Measurements from ENCODE around the gene MYLK4.

The MYLK4 gene

GRCh38 chr6:2754393-2754792 lies 3.7 kb upstream of the MYLK4 start:
- no peak for DNase-seq

- no peak for DNase-seq
Measured at GRCh38 chr6:2753743-2754142, 3.0 kb upstream of the MYLK4 start.

DNA sequence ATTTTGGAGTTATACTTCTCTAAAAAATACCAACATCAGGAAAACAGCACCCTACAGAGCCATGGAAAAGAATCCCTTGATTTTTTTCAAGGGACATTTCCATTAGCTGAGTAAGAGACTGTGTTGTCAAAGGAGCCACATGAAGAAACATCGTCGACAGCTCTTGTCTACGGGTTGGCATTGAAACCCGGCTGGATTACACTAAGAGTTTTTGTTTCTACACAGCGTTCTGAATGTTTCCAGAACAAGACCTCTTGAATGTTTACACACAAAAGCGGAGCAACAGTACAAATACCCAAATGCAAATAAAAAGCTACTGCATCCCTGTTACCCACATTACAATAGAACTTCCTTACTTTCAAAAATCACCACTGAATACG lies 2.4 kb upstream of the MYLK4 start:
- DNase-seq = no peak

DNA sequence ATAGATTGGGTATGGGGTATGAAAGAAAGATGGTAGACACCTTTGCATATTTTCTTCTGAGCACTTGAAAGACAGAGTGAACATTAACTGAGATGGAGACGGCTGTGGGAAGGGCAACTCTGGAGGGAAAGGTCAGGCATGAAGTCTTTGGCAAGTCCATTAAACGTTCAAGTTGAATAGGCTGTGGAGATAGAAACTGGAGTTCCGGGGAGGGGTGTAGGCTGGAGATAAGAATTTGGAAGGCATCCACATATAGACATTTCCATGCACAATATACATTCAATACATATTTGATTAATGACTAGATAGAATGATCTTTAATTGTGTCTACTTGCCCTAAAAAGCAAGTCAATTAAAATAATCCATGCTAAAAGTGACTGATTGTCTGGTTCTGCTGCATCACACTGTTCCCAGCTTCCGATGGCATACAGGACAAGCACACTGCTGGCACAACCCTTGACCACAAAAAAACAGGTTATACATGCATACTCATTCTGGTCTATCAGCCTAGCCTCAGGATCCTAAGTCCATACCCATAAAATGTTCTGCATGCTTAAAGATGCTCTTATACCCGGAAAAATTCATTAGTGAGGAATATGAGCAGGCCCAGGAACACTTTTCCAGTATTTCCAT lies 1.9 kb upstream of the MYLK4 start:
- no peak for DNase-seq

DNA sequence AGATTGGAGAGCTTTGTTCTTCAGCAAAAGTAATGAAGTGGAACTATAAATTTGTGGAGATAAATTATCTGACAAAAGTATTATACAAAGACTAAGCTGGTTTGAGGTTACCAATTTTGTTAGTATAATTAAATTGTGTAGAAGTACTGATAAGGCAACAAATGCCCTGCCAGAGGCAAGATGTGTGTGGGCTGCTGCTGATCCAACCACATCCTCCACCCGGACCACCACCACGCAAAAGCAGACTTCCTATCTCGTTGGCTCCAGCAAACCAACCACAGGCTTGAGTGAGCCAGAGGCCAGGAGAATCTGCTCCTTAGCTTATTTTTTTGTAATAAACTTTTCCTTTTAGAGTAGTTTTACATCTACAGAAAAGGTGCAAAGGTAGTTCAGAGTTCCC lies 1.1 kb upstream of the MYLK4 start:
- DNase-seq = no peak

- peak; percentile 75 for DNase-seq
Measured at GRCh38 chr6:2749969-2750600, 637 bp downstream of the MYLK4 start.

DNA sequence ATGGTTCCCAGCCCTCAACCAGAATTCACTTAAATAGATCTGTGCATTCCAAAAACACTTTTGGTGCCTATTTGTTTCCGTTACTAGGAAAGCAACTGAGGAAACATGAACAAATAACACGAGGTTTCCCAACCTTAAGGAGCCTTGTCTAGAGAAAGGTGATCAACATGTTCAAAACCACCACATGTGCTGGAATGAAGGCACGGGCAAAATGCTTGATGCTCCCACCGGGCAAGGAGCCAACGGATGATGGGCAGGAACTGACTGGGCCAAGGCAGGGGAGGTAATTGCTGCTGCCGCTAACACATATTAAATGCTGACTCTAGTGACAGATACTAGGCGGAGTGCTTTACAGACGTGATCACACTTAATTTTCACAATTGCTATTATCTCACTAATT lies 2.5 kb downstream of the MYLK4 start:
- no peak for DNase-seq

DNA sequence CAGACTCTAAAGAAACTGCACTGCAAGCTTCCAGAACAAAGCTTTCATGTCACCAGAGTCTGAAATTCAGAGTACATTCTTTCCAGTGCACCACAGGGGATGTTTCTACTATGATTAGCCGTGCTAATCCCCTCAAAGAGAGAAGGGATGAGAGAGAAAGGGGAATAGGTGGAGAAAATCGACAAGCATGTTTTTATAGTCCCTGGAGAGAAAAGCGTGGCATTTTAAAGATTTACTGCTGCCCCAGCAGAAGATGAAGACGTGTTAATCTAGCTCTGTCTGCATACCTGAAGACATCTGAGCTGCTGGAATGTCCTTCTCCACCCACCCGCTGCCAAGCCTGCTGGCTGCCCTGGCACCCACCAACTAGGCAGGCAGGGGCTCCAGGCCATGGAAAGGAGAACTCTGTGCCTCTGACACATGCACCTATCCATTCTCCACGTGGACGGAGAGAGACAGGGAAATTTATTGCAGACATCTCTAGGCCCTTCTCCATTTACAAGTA lies 4.1 kb downstream of the MYLK4 start:
- DNase-seq = no peak

- no peak for DNase-seq
Measured at GRCh38 chr6:2745246-2745645, 5.5 kb downstream of the MYLK4 start.

- DNase-seq = no peak
Measured at GRCh38 chr6:2744778-2745177, 5.9 kb downstream of the MYLK4 start.

GRCh38 chr6:2744209-2744771 lies 6.4 kb downstream of the MYLK4 start:
- no peak for DNase-seq

DNA sequence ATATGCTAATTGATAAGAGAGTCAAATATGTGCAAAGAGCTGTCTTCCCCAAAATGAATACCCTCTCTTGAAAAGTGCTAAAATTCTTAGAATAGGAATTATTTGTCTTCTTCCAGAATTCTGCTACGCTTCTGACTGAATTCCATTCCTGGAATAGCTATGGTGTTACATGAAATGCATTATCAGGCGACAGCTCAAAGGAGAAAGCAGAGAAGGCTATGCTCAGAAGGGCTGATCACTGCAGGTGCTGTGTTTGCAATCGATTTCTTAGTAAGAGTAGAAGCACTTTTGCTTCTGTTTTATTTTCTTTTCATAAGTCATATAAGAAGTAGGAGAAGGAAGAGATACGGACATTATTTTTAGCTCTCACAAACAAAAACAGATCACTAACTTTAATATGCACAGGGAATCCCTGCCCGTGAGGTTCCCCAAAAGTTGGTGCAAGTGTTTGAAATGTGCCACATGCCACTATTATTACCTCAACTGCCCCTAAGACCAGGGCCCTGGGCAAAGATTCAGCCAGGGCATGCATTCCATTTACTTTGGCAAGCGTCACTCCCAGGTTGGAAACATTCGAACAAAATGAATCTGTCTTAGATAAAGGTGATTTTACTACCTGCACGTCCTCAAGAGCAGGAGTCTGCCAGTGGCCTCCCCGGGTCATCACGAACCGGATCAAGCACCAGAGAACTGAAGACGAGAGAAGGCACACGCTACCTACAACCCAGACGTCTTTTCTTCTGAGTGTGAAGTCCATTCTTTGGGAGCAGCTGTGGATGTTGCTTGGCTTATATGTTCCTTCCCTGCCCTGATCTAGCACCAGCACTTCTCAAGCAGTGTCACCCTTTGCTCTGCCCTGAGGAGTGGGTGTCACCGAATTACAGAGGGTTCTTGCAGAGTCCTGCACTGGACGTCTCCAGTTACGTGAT lies 7.2 kb downstream of the MYLK4 start:
- no peak for DNase-seq

GRCh38 chr6:2741756-2742155 lies 9.0 kb downstream of the MYLK4 start:
- no peak for DNase-seq

- DNase-seq = no peak
Measured at GRCh38 chr6:2740581-2740980, 10.1 kb downstream of the MYLK4 start.

DNA sequence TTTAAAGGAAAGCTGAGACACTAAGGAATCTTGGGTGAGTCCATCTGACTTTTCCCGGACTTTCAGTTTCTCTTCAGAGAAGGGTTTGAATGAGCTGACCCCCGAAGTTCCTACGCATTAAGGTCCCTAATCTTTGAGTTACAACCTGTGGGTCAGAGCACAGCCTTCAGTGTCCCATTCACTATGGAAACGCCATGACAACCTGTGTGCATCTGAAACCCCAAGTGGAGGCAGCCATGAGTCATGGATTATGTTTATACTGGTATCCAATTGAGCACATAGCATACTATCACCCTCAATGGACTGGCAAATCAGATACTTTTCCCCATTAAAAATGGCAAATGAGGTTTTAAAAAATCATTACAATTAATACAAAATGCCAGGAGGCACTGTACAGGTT lies 11.4 kb downstream of the MYLK4 start:
- no peak for DNase-seq

GRCh38 chr6:2738373-2738979 lies 12.2 kb downstream of the MYLK4 start:
- peak; percentile 64 for DNase-seq

- no peak for DNase-seq
Measured at GRCh38 chr6:2737885-2738284, 12.8 kb downstream of the MYLK4 start.

- DNase-seq = no peak
Measured at GRCh38 chr6:2734488-2735166, 16.1 kb downstream of the MYLK4 start.

DNA sequence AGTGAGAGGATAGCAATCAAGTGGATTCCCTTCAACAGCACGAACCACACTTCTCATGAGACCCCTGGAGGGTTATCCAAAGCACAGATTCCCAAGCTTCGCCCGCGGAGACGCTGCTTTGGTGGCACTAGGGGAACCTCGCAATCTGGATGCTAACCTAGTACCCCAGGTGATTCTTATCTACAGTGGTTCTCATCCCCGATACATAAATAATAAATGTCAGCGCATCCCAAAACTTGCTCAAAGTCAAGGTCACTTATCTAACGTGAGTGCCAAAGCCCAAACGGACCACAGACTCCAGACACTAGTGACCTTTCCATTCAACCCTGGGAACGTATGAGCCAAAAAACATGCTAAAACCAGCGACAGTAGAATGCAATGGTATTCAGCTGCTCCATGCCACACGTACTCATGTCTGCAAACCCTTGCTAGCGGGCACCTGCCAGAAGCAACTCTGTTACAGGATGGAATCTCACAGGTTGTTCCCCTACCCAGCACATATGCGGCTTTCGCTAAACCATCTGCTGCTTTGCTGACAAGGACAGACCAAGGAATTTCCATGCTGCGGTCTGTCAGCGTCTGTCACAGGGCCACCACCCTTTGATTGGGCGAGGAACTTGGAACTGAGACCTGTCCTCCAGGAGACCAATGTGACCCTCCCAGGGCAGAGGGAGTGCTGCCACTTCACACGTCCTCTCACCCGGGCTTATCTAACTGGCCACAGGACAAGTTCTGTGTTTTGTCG lies 16.8 kb downstream of the MYLK4 start:
- DNase-seq = no peak

- peak; percentile 41 for DNase-seq
Measured at GRCh38 chr6:2733324-2733723, 17.4 kb downstream of the MYLK4 start.

GRCh38 chr6:2732503-2733089 lies 18.1 kb downstream of the MYLK4 start:
- no peak for DNase-seq
